BLaER1 treated with 17β-estradiol and CSF1 and Interleukin-3, amounts not matched to agents 10 nM and 100 nM (cell line): ENCODE results near the gene STK38.

Experiments
- H3K27ac ChIP-seq, 11 experiments: shearing (Covaris generic); formaldehyde crosslinking; 2 replicates each; pipeline ENCODE4 v1.8.1; 2022
- H3K27me3 ChIP-seq, 11 experiments: shearing (Covaris generic); formaldehyde crosslinking; 2 replicates each; pipeline ENCODE4 v1.8.1; 2022
- H3K36me3 ChIP-seq, 11 experiments: shearing (Covaris generic); formaldehyde crosslinking; 2 replicates each; pipeline ENCODE4 v1.8.1; 2022
- H3K4me1 ChIP-seq, 10 experiments: shearing (Covaris generic); formaldehyde crosslinking; 2 replicates each; pipeline ENCODE4 v1.8.1; 2022
- H3K4me2 ChIP-seq, 11 experiments: shearing (Covaris generic); formaldehyde crosslinking; 2 replicates each; pipeline ENCODE4 v1.8.1; 2022
- H3K4me3 ChIP-seq, 10 experiments: shearing (Covaris generic); formaldehyde crosslinking; 2 replicates each; pipeline ENCODE4 v1.8.1; 2022
- H3K9ac ChIP-seq, 11 experiments: shearing (Covaris generic); formaldehyde crosslinking; 2 replicates each; pipeline ENCODE4 v1.8.1; 2022
- H3K9me3 ChIP-seq, 11 experiments: shearing (Covaris generic); formaldehyde crosslinking; replicated peaks in 1 of 11; 2 replicates each; pipeline ENCODE4 v1.8.1; 2022
- H4K20me1 ChIP-seq, 11 experiments: shearing (Covaris generic); formaldehyde crosslinking; 2 replicates each; pipeline ENCODE4 v1.8.1; 2022
- Cebpa-rat ChIP-seq, 11 experiments: shearing (Covaris generic); IDR thresholded peaks; 2 replicates each; pipeline ENCODE4 v1.8.1; 2022

STK38 gene

DNA sequence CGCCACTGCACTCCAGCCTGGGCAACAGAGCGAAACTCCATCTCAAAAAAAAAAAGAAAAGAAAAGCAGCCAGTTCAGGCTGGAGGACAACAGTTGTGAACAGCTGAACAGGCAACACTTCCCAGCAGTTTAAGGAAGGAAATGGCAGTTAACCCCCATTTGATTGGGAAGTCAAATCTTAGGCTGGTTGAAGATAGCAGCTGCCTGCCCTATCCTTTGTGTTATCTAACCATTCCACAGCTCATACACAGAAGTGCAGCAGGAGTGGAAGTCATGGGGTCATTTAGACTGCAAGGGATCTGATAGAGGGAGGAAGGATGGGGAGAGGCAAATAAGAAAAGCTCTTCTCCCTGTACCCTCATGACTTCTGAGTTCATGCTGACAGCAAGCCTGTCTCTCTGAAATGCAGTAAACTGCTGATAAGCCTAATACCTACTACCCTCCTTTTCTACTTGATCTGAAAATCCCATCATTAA lies 69.2 kb downstream of the STK38 start:
- no peaks in the 10 kb centered on the region for H3K9me3 ChIP-seq
- peaks cover 46 to 74% (median 64%) of the 10 kb centered on the region in 10 experiments for H3K4me1 ChIP-seq
- peaks cover 41 to 59% (median 51%) of the 10 kb centered on the region in 11 experiments for H3K36me3 ChIP-seq
- H3K27ac ChIP-seq: peak overlapping the region in 10 of 11 experiments; percentile 44 to 83 (median 75); a peak in 19 of 22 replicates
- H3K9ac ChIP-seq: peak overlapping the region; percentile 25 to 74 (median 61); a peak in 21 of 22 replicates
- peaks cover 0 to 12% (median 0%) of the 10 kb centered on the region in 11 experiments; a peak in 3 of 22 replicates for H4K20me1 ChIP-seq
- H3K27me3 ChIP-seq: no peaks in the 10 kb centered on the region
- TF ChIP-seq Cebpa-rat (IDR thresholded peaks at IDR 0.05): no peak
- peak overlapping the region; percentile 66 to 85 (median 78) for H3K4me2 ChIP-seq
- peak overlapping the region; percentile 5 to 59 (median 38); a peak in 15 of 20 replicates for H3K4me3 ChIP-seq

DNA sequence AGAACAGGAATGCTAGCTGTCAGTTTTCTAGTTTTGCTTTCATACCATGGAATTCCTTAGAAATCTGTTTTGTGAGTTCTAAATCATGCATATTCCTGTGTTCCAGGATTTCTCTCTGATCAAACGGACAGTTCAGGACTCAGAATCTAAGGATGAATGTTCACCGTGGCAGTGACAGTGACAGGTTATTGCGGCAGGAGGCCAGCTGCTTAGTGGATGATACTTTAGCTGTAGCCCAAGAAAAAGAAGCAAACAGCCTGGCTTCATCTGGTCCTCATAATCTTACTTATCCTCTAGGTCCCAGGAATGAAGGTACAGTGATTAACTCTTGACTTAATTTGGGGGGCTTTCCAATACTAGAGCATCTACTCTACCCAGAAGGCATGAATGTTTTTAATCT lies 77.3 kb downstream of the STK38 start:
- Histone ChIP-seq H3K27ac (no peak overlapping the region), H3K36me3 (peaks cover 48 to 67% (median 61%) of the 10 kb centered on the region in 11 experiments), H3K9ac (peak overlapping the region in 1 of 11 experiments; percentile 41; a peak in 1 of 22 replicates), H3K4me1 (peaks cover 13 to 30% (median 19%) of the 10 kb centered on the region in 10 experiments), H3K9me3 (peaks cover 0 to 14% (median 5%) of the 10 kb centered on the region in 11 experiments; a peak in 14 of 22 replicates), H3K27me3 (no peaks in the 10 kb centered on the region), H3K4me2 (no peak overlapping the region), H4K20me1 (peaks cover 0 to 46% (median 5%) of the 10 kb centered on the region in 11 experiments; a peak in 11 of 22 replicates), H3K4me3 (no peak overlapping the region)
- TF ChIP-seq Cebpa-rat (IDR thresholded peaks at IDR 0.05): no peak

DNA sequence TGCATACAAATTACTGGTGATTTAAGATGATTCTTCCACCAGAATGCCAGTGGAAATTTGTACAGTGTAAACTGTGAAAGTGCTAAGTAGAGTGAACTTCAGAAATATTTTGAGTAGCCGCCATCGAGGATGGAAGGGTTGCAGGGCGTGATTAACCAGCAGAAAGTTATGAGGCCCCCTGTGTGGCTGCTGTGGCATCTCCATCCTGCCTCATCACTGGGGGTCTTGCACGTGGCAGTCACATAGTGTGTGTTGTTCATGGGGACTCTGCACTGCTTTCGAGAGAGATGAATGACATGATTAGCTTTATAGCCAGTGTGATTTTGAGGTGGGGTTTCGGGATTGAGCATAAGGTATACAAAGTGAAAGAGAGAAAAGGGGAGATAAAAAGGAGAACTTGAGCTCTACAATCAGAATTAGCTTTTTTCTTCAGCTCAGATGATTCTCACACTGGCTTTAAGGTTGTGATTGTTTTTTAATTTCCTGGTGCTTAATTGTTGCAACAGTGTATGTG lies 78.1 kb downstream of the STK38 start:
- Histone ChIP-seq H4K20me1 (peaks cover 0 to 53% (median 5%) of the 10 kb centered on the region in 11 experiments; a peak in 11 of 22 replicates), H3K36me3 (peaks cover 45 to 63% (median 55%) of the 10 kb centered on the region in 11 experiments), H3K9me3 (peaks cover 0 to 14% (median 5%) of the 10 kb centered on the region in 11 experiments; a peak in 14 of 22 replicates), H3K4me3 (no peak overlapping the region), H3K9ac (peak overlapping the region in 2 of 11 experiments; percentile 25 to 41; a peak in 1 of 22 replicates), H3K4me1 (peaks cover 9 to 22% (median 18%) of the 10 kb centered on the region in 10 experiments; a peak in 19 of 20 replicates), H3K27me3 (no peaks in the 10 kb centered on the region), H3K27ac (0 out of 22 replicates have a peak overlapping the region, but pooled peaks of 1 of the 11 experiments have one; percentile 29), H3K4me2 (peak overlapping the region in 9 of 11 experiments; percentile 2 to 76 (median 52); a peak in 17 of 22 replicates)
- no peak for TF ChIP-seq Cebpa-rat (IDR thresholded peaks at IDR 0.05)

DNA sequence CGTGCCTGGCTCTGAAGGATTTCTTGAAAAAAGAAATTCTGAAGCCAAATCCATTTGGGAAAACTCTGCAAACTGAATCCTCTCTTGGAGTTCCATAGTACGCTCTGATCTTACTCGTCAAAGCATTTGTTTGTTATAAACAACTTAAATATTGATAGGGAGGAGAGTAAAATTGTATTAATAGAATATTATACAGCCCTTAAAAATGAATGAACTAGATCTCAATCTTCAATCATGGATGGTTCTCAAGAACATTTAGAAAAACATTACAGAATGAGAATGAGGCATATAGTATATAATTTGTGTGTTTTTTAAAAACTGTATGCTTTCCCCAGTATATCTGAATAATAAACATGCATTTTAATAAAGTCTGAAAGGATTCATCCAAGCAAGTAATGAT lies 79.7 kb downstream of the STK38 start:
- peaks cover 36 to 63% (median 47%) of the 10 kb centered on the region in 11 experiments for H3K36me3 ChIP-seq
- H3K27me3 ChIP-seq: no peaks in the 10 kb centered on the region
- peaks cover 0 to 69% (median 12%) of the 10 kb centered on the region in 11 experiments; a peak in 13 of 22 replicates for H4K20me1 ChIP-seq
- no peak overlapping the region for H3K4me2 ChIP-seq
- no peak overlapping the region for H3K27ac ChIP-seq
- no peak for TF ChIP-seq Cebpa-rat (IDR thresholded peaks at IDR 0.05)
- no peak overlapping the region for H3K9ac ChIP-seq
- peaks cover 9 to 30% (median 17%) of the 10 kb centered on the region in 10 experiments; a peak in 19 of 20 replicates for H3K4me1 ChIP-seq
- H3K4me3 ChIP-seq: no peak overlapping the region
- H3K9me3 ChIP-seq: peaks cover 0 to 19% (median 5%) of the 10 kb centered on the region in 11 experiments; a peak in 14 of 22 replicates

DNA sequence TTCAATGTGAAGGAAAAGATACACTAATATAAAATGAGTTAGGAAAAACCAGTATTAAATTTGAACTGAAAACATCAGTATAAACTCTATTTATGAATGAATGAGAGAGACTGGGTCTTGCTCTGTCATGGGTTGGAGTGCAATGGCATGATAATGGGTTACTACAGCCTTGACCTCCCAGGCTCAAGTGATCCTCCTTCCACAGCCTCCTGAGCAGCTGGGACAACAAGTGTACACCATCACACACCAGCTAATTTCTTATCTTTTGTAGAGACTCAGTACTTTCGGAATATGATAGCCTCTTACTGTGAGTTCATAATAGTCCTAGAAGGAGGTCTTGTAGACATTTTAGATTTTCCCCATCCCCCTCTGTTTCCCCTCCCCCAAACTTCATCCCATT lies 83.0 kb downstream of the STK38 start:
- Histone ChIP-seq H3K27me3 (no peaks in the 10 kb centered on the region), H4K20me1 (peaks cover 0 to 90% (median 32%) of the 10 kb centered on the region in 11 experiments; a peak in 16 of 22 replicates), H3K27ac (no peak overlapping the region), H3K9me3 (peaks cover 0 to 21% (median 5%) of the 10 kb centered on the region in 11 experiments; a peak in 14 of 22 replicates), H3K4me3 (no peak overlapping the region), H3K4me2 (peak overlapping the region in 1 of 11 experiments; percentile 46; a peak in 2 of 22 replicates), H3K36me3 (peaks cover 10 to 53% (median 24%) of the 10 kb centered on the region in 11 experiments; a peak in 19 of 22 replicates), H3K9ac (no peak overlapping the region), H3K4me1 (peaks cover 3 to 43% (median 9%) of the 10 kb centered on the region in 10 experiments; a peak in 19 of 20 replicates)
- no peak for TF ChIP-seq Cebpa-rat (IDR thresholded peaks at IDR 0.05)

DNA sequence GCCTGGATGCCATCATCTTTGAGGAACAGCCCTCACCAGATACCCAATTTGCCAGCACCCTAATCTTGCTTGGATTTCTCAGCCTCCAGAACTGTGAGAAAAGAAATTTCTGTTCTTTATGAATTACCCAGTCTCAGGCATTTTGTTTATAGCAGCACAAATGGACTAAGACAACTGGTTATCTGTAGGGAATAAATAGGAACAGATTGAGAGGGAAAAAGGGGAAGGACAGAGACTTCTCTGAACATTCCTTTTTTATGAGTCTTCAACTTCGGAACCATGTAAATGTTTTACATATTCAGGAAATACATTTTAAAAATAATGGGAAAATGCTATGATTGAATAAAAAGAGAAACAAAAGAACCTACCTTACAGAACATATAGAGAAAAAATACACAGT lies 83.6 kb downstream of the STK38 start:
- H3K36me3 ChIP-seq: peaks cover 10 to 55% (median 24%) of the 10 kb centered on the region in 11 experiments; a peak in 19 of 22 replicates
- H3K27ac ChIP-seq: no peak overlapping the region
- H4K20me1 ChIP-seq: peaks cover 0 to 90% (median 37%) of the 10 kb centered on the region in 11 experiments; a peak in 14 of 22 replicates
- H3K4me2 ChIP-seq: peak overlapping the region in 2 of 11 experiments; percentile 34 to 46; a peak in 2 of 22 replicates
- H3K27me3 ChIP-seq: no peaks in the 10 kb centered on the region
- H3K4me1 ChIP-seq: peaks cover 0 to 38% (median 5%) of the 10 kb centered on the region in 10 experiments; a peak in 13 of 20 replicates
- no peak for TF ChIP-seq Cebpa-rat (IDR thresholded peaks at IDR 0.05)
- H3K4me3 ChIP-seq: no peak overlapping the region
- H3K9me3 ChIP-seq: peaks cover 0 to 21% (median 5%) of the 10 kb centered on the region in 11 experiments; a peak in 14 of 22 replicates
- H3K9ac ChIP-seq: no peak overlapping the region

DNA sequence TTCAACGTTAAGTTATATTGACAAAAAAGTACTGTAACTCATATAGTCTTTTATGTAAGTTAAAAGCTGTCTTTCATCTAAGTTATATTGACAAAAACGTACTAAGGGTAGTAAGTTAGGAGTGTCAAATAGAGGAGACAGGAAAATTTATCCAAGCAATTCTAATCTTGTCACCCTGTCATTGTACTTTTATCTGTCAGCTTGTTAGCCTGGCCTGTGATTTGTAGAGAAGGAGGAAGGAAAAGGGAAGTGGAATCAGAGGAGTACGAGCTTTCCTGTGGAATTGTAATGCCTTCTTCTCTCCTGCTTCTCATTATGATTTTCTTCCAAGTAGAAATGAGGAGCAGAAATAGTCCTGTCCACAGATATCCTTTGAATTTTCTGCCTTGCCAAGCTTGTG lies 85.6 kb downstream of the STK38 start:
- no peaks in the 10 kb centered on the region for H3K27me3 ChIP-seq
- no peak overlapping the region; a peak in 1 of 22 replicates for H3K9ac ChIP-seq
- H3K4me2 ChIP-seq: peak overlapping the region in 3 of 11 experiments; percentile 18 to 52 (median 23); a peak in 3 of 22 replicates
- peaks cover 19 to 64% (median 28%) of the 10 kb centered on the region in 11 experiments; a peak in 21 of 22 replicates for H3K36me3 ChIP-seq
- TF ChIP-seq Cebpa-rat (IDR thresholded peaks at IDR 0.05): no peak
- H3K4me3 ChIP-seq: no peak overlapping the region
- peaks cover 0 to 32% (median 0%) of the 10 kb centered on the region in 10 experiments; a peak in 8 of 20 replicates for H3K4me1 ChIP-seq
- H3K27ac ChIP-seq: no peak overlapping the region
- H3K9me3 ChIP-seq: peaks cover 0 to 12% (median 0%) of the 10 kb centered on the region in 11 experiments; a peak in 6 of 22 replicates
- peaks cover 5 to 99% (median 48%) of the 10 kb centered on the region in 11 experiments; a peak in 16 of 22 replicates for H4K20me1 ChIP-seq

DNA sequence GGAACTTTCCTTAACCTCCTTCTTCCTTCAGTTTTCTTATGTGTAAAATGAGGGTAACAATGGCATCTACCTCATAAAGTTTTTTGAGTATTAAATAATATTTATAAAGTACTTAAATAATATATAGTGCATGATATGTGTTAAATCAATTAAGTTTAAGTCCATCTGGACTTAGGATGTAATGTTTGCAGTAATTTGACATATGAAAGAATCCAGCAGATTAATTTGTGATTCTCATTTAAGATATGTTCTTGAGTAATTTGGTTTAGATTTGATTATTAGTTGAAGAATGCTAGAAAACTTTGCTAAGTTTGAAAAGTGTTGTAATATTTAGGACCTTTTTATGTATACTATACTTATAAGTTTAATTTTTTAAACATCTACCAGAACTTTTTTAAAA lies 86.4 kb downstream of the STK38 start:
- H3K9me3 ChIP-seq: peaks cover 0 to 7% (median 0%) of the 10 kb centered on the region in 11 experiments; a peak in 3 of 22 replicates
- H3K4me2 ChIP-seq: no peak overlapping the region
- H4K20me1 ChIP-seq: peaks cover 9 to 99% (median 54%) of the 10 kb centered on the region in 11 experiments; a peak in 16 of 22 replicates
- no peaks in the 10 kb centered on the region for H3K27me3 ChIP-seq
- H3K27ac ChIP-seq: no peak overlapping the region
- H3K4me1 ChIP-seq: peaks cover 0 to 32% (median 0%) of the 10 kb centered on the region in 10 experiments; a peak in 8 of 20 replicates
- no peak overlapping the region for H3K4me3 ChIP-seq
- H3K36me3 ChIP-seq: peaks cover 20 to 64% (median 30%) of the 10 kb centered on the region in 11 experiments
- TF ChIP-seq Cebpa-rat (IDR thresholded peaks at IDR 0.05): no peak
- no peak overlapping the region for H3K9ac ChIP-seq
